ENCODE data around the gene VCAN.

Gene VCAN

DNA sequence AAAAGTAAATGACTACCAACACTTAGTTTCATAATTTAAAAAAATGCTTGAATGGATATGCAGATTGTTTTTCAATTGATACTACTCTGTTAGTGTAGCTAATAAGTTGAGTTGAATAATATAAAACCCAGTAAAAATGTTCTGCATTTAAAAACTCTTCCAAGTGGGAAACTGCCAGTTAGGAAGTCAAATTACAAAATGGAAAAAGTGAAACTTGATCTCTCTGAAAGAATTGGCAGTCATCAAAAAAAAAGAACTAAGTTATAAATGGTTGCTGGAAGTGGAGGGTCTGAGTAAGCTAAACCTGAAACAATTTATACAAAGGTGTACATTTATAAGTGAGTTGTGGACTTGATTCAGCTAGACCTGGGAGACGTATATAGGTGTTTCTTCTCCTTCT is 52.4 kb downstream of the VCAN start:
- TF ChIP-seq SUZ12 (IDR thresholded peaks at IDR 0.05; ENCODE audit: extremely low read depth, insufficient read depth, insufficient read length) (no peak), YY1 (IDR thresholded peaks at IDR 0.05; ENCODE audit: insufficient read depth, insufficient read length) (no peak), ZNF274 (IDR thresholded peaks at IDR 0.05; ENCODE audit: low read depth, low read length) (no peak)
- no peak for DNase-seq (ENCODE audit: low read depth, low spot score)
- Histone ChIP-seq H3K9me3 (ENCODE audit: insufficient read depth, low read length) (no peaks in the 10 kb centered on the region), H3K36me3 (ENCODE audit: insufficient read depth, insufficient read length, low read length) (peaks cover 27% of the 10 kb centered on the region), H3K4me1 (ENCODE audit: insufficient read depth, insufficient read length) (no peaks in the 10 kb centered on the region), H3K4me3 (ENCODE audit: insufficient read length, low read depth) (no peak overlapping the region), H3K9ac (ENCODE audit: insufficient read length, low read depth) (no peak overlapping the region), H3K27me3 (ENCODE audit: insufficient read depth, insufficient read length) (no peaks in the 10 kb centered on the region)

DNA sequence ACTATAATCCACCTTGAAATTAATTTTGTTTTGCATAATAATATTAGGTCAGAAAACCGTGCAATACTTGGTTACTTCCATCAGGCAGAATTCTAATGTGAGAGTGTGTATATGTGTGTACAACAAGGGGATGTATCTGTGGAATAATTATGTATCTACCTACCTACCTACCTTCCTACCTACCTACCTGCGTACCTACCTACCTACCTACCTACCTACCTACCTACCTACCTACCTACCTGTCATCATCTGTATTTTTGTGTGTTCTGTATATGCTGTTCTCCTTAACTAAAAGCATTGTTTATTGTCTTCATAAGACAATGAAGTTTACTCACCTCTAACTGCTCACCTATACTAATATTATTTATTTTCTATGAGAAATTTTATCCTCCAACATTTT is 52.8 kb downstream of the VCAN start:
- DNase-seq (ENCODE audit: low read depth, low spot score): no peak
- H3K36me3 ChIP-seq (ENCODE audit: insufficient read depth, insufficient read length, low read length): peaks cover 22% of the 10 kb centered on the region
- TF ChIP-seq ZNF274 (IDR thresholded peaks at IDR 0.05; ENCODE audit: low read depth, low read length): no peak
- no peak for TF ChIP-seq SUZ12 (IDR thresholded peaks at IDR 0.05; ENCODE audit: extremely low read depth, insufficient read depth, insufficient read length)
- H3K9me3 ChIP-seq (ENCODE audit: insufficient read depth, low read length): no peaks in the 10 kb centered on the region
- no peak overlapping the region for H3K9ac ChIP-seq (ENCODE audit: insufficient read length, low read depth)
- no peaks in the 10 kb centered on the region for H3K4me1 ChIP-seq (ENCODE audit: insufficient read depth, insufficient read length)
- H3K27me3 ChIP-seq (ENCODE audit: insufficient read depth, insufficient read length): no peaks in the 10 kb centered on the region
- no peak overlapping the region for H3K4me3 ChIP-seq (ENCODE audit: insufficient read length, low read depth)

DNA sequence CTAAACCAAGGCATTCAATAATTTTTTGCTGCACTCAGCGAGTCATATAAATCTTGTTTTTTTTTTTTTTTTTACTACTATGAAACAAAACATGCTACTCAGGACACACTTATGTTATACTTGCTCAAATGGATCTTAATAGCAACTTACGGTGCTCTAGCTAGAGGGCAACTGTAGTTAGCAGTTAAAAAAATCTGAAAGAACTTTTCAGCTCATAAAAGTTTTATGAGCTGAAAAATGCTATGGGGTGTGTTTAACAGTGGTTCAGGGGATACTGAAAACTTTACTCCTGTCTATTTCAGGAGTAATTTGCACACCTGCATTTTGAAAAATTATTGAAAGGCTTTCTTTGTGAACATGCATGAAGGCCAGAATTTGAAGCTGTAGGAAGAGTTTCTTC is 53.4 kb downstream of the VCAN start:
- TF ChIP-seq SUZ12 (IDR thresholded peaks at IDR 0.05; ENCODE audit: extremely low read depth, insufficient read depth, insufficient read length): no peak
- no peak for TF ChIP-seq ZNF274 (IDR thresholded peaks at IDR 0.05; ENCODE audit: low read depth, low read length)
- TF ChIP-seq YY1 (IDR thresholded peaks at IDR 0.05; ENCODE audit: insufficient read depth, insufficient read length): no peak
- H3K4me3 ChIP-seq (ENCODE audit: insufficient read length, low read depth): no peak overlapping the region
- H3K27me3 ChIP-seq (ENCODE audit: insufficient read depth, insufficient read length): no peaks in the 10 kb centered on the region
- no peaks in the 10 kb centered on the region for H3K9me3 ChIP-seq (ENCODE audit: insufficient read depth, low read length)
- no peak overlapping the region for H3K9ac ChIP-seq (ENCODE audit: insufficient read length, low read depth)
- H3K4me1 ChIP-seq (ENCODE audit: insufficient read depth, insufficient read length): no peaks in the 10 kb centered on the region
- DNase-seq (ENCODE audit: low read depth, low spot score): no peak
- peaks cover 16% of the 10 kb centered on the region for H3K36me3 ChIP-seq (ENCODE audit: insufficient read depth, insufficient read length, low read length)

DNA sequence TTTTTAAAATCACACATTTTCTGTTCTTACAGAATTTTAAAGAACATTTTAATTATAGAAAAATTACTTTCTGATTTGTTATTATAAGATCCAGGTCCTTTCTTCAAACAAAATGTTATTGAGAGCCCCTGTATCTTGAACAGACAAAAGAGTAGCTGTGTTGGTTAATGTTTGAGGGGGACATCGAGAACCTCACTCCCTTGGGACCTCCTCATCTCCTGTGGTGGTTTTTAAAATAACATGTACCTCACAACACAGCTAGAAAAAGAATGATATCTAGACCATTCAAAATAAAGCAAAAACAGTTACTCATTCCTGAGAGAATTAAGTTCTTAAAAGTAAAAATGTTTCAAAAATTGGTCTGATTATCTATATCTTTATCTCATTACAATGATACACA is 54.7 kb downstream of the VCAN start:
- Histone ChIP-seq H3K9me3 (ENCODE audit: insufficient read depth, low read length) (no peaks in the 10 kb centered on the region), H3K4me1 (ENCODE audit: insufficient read depth, insufficient read length) (no peaks in the 10 kb centered on the region), H3K4me3 (ENCODE audit: insufficient read length, low read depth) (no peak overlapping the region), H3K36me3 (ENCODE audit: insufficient read depth, insufficient read length, low read length) (peaks cover 3% of the 10 kb centered on the region), H3K9ac (ENCODE audit: insufficient read length, low read depth) (no peak overlapping the region), H3K27me3 (ENCODE audit: insufficient read depth, insufficient read length) (no peaks in the 10 kb centered on the region)
- no peak for DNase-seq (ENCODE audit: low read depth, low spot score)
- TF ChIP-seq YY1 (IDR thresholded peaks at IDR 0.05; ENCODE audit: insufficient read depth, insufficient read length): no peak
- TF ChIP-seq SUZ12 (IDR thresholded peaks at IDR 0.05; ENCODE audit: extremely low read depth, insufficient read depth, insufficient read length): no peak
- no peak for TF ChIP-seq ZNF274 (IDR thresholded peaks at IDR 0.05; ENCODE audit: low read depth, low read length)

DNA sequence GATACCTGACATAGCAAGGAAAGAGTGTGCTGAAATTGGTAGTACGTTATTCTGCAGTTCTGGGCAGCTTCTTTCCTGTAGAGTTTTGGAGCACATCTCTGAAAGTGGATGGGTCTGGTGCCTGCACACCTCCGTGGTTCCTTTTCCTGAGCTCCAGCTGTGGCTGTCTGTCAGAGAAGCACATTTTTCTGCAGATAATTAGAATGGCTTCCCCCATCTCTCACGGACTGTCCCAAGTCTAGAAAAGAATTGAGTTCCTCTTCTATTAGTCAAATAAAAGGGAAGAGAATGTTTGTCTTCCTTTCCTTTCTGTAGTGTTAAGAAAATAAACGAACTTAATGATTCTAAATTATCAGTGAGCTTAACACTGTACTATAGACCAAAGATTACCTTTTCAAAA is 55.7 kb downstream of the VCAN start:
- H3K36me3 ChIP-seq (ENCODE audit: insufficient read depth, insufficient read length, low read length): no peaks in the 10 kb centered on the region
- TF ChIP-seq ZNF274 (IDR thresholded peaks at IDR 0.05; ENCODE audit: low read depth, low read length) (no peak), SUZ12 (IDR thresholded peaks at IDR 0.05; ENCODE audit: extremely low read depth, insufficient read depth, insufficient read length) (no peak), YY1 (IDR thresholded peaks at IDR 0.05; ENCODE audit: insufficient read depth, insufficient read length) (no peak)
- H3K9ac ChIP-seq (ENCODE audit: insufficient read length, low read depth): no peak overlapping the region
- no peaks in the 10 kb centered on the region for H3K9me3 ChIP-seq (ENCODE audit: insufficient read depth, low read length)
- H3K4me1 ChIP-seq (ENCODE audit: insufficient read depth, insufficient read length): no peaks in the 10 kb centered on the region
- H3K27me3 ChIP-seq (ENCODE audit: insufficient read depth, insufficient read length): no peaks in the 10 kb centered on the region
- DNase-seq (ENCODE audit: low read depth, low spot score): no peak
- H3K4me3 ChIP-seq (ENCODE audit: insufficient read length, low read depth): no peak overlapping the region

DNA sequence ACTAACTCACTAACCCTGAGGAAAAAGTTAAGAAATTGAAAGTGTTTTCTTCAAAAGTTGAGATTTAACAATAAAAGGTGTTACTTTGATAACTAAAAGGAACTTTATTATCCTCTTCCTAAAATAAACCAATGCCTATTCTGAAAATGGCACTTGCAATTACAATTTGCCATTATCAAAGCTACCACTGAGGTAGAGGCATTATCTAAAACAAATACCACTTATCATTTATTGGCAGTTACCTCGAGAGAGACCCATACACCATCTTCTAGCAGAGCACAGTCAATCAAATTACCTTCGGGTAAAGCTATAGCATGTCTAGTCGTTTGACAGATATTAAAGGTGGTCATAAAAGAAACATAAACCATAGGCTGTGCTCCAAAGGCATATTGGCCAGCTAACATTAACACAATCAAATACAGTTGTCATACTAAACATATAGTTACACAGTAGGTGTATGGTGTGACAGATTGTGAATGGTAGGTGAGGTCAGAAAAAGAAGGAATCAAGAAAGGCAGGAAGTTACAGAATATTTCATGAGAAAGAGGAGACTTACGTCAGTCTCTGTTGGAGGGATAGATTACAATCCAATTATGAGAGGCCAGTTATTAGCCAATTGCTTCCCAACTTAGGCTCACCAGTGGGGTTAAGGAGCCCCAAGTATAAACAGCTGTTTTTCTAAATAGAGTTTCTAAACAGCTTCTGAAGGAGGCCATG is 56.3 kb downstream of the VCAN start:
- no peaks in the 10 kb centered on the region for H3K36me3 ChIP-seq (ENCODE audit: insufficient read depth, insufficient read length, low read length)
- no peaks in the 10 kb centered on the region for H3K9me3 ChIP-seq (ENCODE audit: insufficient read depth, low read length)
- TF ChIP-seq ZNF274 (IDR thresholded peaks at IDR 0.05; ENCODE audit: low read depth, low read length): no peak
- TF ChIP-seq SUZ12 (IDR thresholded peaks at IDR 0.05; ENCODE audit: extremely low read depth, insufficient read depth, insufficient read length): no peak
- no peak for TF ChIP-seq YY1 (IDR thresholded peaks at IDR 0.05; ENCODE audit: insufficient read depth, insufficient read length)
- DNase-seq (ENCODE audit: low read depth, low spot score): no peak
- H3K4me1 ChIP-seq (ENCODE audit: insufficient read depth, insufficient read length): no peaks in the 10 kb centered on the region
- no peak overlapping the region for H3K9ac ChIP-seq (ENCODE audit: insufficient read length, low read depth)
- no peaks in the 10 kb centered on the region for H3K27me3 ChIP-seq (ENCODE audit: insufficient read depth, insufficient read length)
- no peak overlapping the region for H3K4me3 ChIP-seq (ENCODE audit: insufficient read length, low read depth)

DNA sequence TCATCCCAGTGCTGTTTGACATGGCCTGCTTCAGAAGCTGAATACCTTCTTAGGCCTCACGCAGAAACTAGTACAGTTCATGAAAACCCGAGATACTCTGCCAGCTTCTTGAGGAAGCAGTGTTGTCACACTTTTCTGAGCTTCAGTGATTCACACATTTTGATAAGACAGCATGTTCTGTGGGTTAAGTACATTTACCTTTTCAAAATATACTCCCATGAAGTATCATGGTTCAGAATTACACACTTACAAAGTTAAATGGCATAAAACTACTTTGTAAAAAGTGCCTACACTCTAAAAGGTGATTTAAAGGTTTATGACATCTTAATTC is 56.9 kb downstream of the VCAN start:
- Histone ChIP-seq H3K4me1 (ENCODE audit: insufficient read depth, insufficient read length) (no peaks in the 10 kb centered on the region), H3K4me3 (ENCODE audit: insufficient read length, low read depth) (no peak overlapping the region), H3K9me3 (ENCODE audit: insufficient read depth, low read length) (no peaks in the 10 kb centered on the region), H3K36me3 (ENCODE audit: insufficient read depth, insufficient read length, low read length) (no peaks in the 10 kb centered on the region), H3K27me3 (ENCODE audit: insufficient read depth, insufficient read length) (no peaks in the 10 kb centered on the region), H3K9ac (ENCODE audit: insufficient read length, low read depth) (no peak overlapping the region)
- TF ChIP-seq YY1 (IDR thresholded peaks at IDR 0.05; ENCODE audit: insufficient read depth, insufficient read length) (no peak), SUZ12 (IDR thresholded peaks at IDR 0.05; ENCODE audit: extremely low read depth, insufficient read depth, insufficient read length) (no peak), ZNF274 (IDR thresholded peaks at IDR 0.05; ENCODE audit: low read depth, low read length) (no peak)
- DNase-seq (ENCODE audit: low read depth, low spot score): no peak
